Panc1 (cell line): ENCODE measurements around the gene ZDHHC13. TPM values are rescaled to one million over a fixed set of nuclear protein-coding genes. Genes with fewer than 3 reads are reported as not detected.

Experiments
- ATAC-seq: fragments of 200-7000 bp; cut with Tn5 transposase; 2 replicates; pipeline ENCODE4 v1.9.1; 2020; ENCODE audit warnings: mild to moderate bottlenecking, moderate library complexity
- BruUV-seq: library from RNA; stranded (reverse); fragments of 400-500 nt; replicated peaks from 2 replicates; lab custom pipeline; 2021; lab: Mats Ljungman, UMichigan
- CTCF ChIA-PET: fragments of 300-600 bp; sonication (Branson Sonifier 250); formaldehyde crosslinking; loops from one replicate; lab custom pipeline; 2022; ENCODE audit warnings: antibody characterized with exemption; lab: Charles Lee
- POLR2A ChIA-PET: fragments of 300-600 bp; sonication (Branson Sonifier 250); formaldehyde crosslinking; loops from one replicate; lab custom pipeline; 2022; ENCODE audit warnings: antibody characterized with exemption; lab: Charles Lee
- DNase-seq: peaks from one replicate; pipeline ENCODE4 v3.0.0-alpha.2; 2010; ENCODE audit warnings: low read depth, low spot score
- H3K27ac ChIP-seq: 2 replicates; pipeline ENCODE4 v1.5.1; 2011; ENCODE audit warnings: mild to moderate bottlenecking, low read length, inconsistent platforms
- H3K27me3 ChIP-seq: fragments of 200-500 bp; sonication (Bioruptor generic); 2 replicates; pipeline ENCODE4 v1.6.0; 2014; ENCODE audit warnings: low read length, inconsistent platforms; ENCODE audit not compliant: control insufficient read depth, insufficient read depth
- H3K36me3 ChIP-seq: fragments of 200-500 bp; sonication (Bioruptor generic); 2 replicates; pipeline ENCODE4 v1.5.1; 2014; ENCODE audit warnings: inconsistent platforms, mild to moderate bottlenecking, low read length, moderate library complexity; ENCODE audit not compliant: control insufficient read depth, insufficient read depth
- H3K4me1 ChIP-seq: 2 replicates; pipeline ENCODE4 v1.5.1; 2011; ENCODE audit warnings: inconsistent platforms, mild to moderate bottlenecking, low read length, moderate library complexity; ENCODE audit not compliant: control insufficient read depth, insufficient read depth
- H3K4me3 ChIP-seq, 2 experiments: 2 replicates each; pipeline ENCODE4 v1.5.1; 2011 to 2012; ENCODE audit warnings: low read depth in 2 of 2, low read length in 2 of 2, mild to moderate bottlenecking in 2 of 2, inconsistent platforms in 1 of 2, moderate library complexity in 1 of 2
- H3K9me3 ChIP-seq: fragments of 200-500 bp; sonication (Bioruptor generic); 2 replicates; pipeline ENCODE4 v1.5.1; 2014; ENCODE audit warnings: low read depth, mild to moderate bottlenecking, inconsistent platforms, low read length, moderate library complexity; ENCODE audit not compliant: control insufficient read depth, insufficient read depth
- CTCF ChIP-seq: fragments of 450-650 bp; IDR thresholded peaks from 2 replicates; pipeline ENCODE4 v1.5.1; 2017; ENCODE audit warnings: mild to moderate bottlenecking
- POLR2AphosphoS5 ChIP-seq: IDR thresholded peaks from 2 replicates; pipeline ENCODE4 v1.6.1; 2012; ENCODE audit warnings: mild to moderate bottlenecking, low read depth, low read length, moderate library complexity
- REST ChIP-seq, 2 experiments: IDR thresholded peaks; 2 replicates each; pipeline ENCODE4 v1.6.1; 2011 to 2012; ENCODE audit warnings: low read depth in 2 of 2, control low read depth in 1 of 2, low read length in 1 of 2, mild to moderate bottlenecking in 1 of 2, moderate library complexity in 1 of 2; ENCODE audit not compliant: insufficient read depth in 1 of 2
- SIN3A ChIP-seq: IDR thresholded peaks from 2 replicates; pipeline ENCODE4 v1.6.1; 2012; ENCODE audit warnings: low read depth, mild to moderate bottlenecking, low read length, moderate library complexity, borderline replicate concordance; ENCODE audit not compliant: insufficient read depth
- TCF7L2 ChIP-seq: IDR thresholded peaks from 2 replicates; pipeline ENCODE4 v1.6.1; 2011; ENCODE audit warnings: mild to moderate bottlenecking, low read depth, low read length, inconsistent platforms
- in situ Hi-C: cut with HindIII; loops from 2 replicates; pipeline ENCODE4 v1.10.0; 2016; ENCODE audit warnings: low sequenced_read_pairs, low pct_unique_long_range_greater_than_20kb
- intact Hi-C: fragments of 100-400 bp; cut with micrococcal nuclease; formaldehyde crosslinking; loops from one replicate; pipeline ENCODE4 v1.10.0; 2022; ENCODE audit not compliant: unreplicated experiment
- total RNA-seq: library from RNA; stranded (reverse); gene quantifications from one replicate; pipeline ENCODE4 v1.2.1, GENCODE V29; 2021; ENCODE audit not compliant: unreplicated experiment

The ZDHHC13 gene
- total RNA-seq, 1 experiment from 2014 or later: 24.3 TPM

- H3K27ac ChIP-seq: no peak overlapping the region
- intact Hi-C loops: no loop called here
- TF ChIP-seq POLR2AphosphoS5 (no peak), SIN3A (no peak), TCF7L2 (no peak), CTCF (no peak), REST (IDR thresholded peaks at IDR 0.05; ENCODE audit: insufficient read depth in 1 of 2, low read depth in 2 of 2, low read length in 1 of 2) (no peak)
- DNase-seq (no peak), ATAC-seq (no peak)
- CTCF ChIA-PET: no interaction called here
- H3K36me3 ChIP-seq: no peaks in the 10 kb centered on the region
- POLR2A ChIA-PET: no interaction called here
- no TSS peak for BruUV-seq
- peaks cover 5% of the 10 kb centered on the region; the same call in 1 of the 2 replicates for H3K27me3 ChIP-seq
- H3K9me3 ChIP-seq: no peaks in the 10 kb centered on the region
- in situ Hi-C loops: no loop called here
- H3K4me3 ChIP-seq: no peak overlapping the region
- H3K4me1 ChIP-seq: no peaks in the 10 kb centered on the region
These were observed 92.1 kb downstream of the ZDHHC13 start for GRCh38 chr11:19208959-19209546.

- no peak for DNase-seq
- in situ Hi-C loops: no loop called here
- intact Hi-C loops: no loop called here
- H3K27ac ChIP-seq: no peak overlapping the region
- peaks cover 5% of the 10 kb centered on the region; the same call in 1 of the 2 replicates for H3K27me3 ChIP-seq
- H3K4me1 ChIP-seq: no peaks in the 10 kb centered on the region
- ChIA-PET CTCF (interaction anchor here (0.7 kb wide), 1 partner anchor 15 kb away, joined by 8 read pairs; no protein-coding TSS in a partner anchor), POLR2A (no interaction called here)
- no peak for TF ChIP-seq POLR2AphosphoS5
- no peak for TF ChIP-seq REST (IDR thresholded peaks at IDR 0.05; ENCODE audit: insufficient read depth in 1 of 2, low read depth in 2 of 2, low read length in 1 of 2)
- TF ChIP-seq CTCF: no peak
- no peak for TF ChIP-seq SIN3A
- no peaks in the 10 kb centered on the region for H3K36me3 ChIP-seq
- H3K4me3 ChIP-seq: no peak overlapping the region
- no TSS peak for BruUV-seq
- no peak for ATAC-seq
- no peaks in the 10 kb centered on the region for H3K9me3 ChIP-seq
These were observed 92.8 kb downstream of the ZDHHC13 start for GRCh38 chr11:19209617-19210370.
